GM12864 (cell line): ENCODE results near the gene FBL.

Source experiments
- DNase-seq: peaks from one replicate; pipeline ENCODE4 v3.0.0-alpha.2; 2011; ENCODE audit warnings: low read depth
- H3K4me3 ChIP-seq: 2 replicates; pipeline ENCODE4 v1.5.1; 2011; ENCODE audit warnings: mild to moderate bottlenecking, low read depth, low read length, control low read depth
- TF ChIP-seq, protein P1 (sequence below): IDR thresholded peaks from 2 replicates; pipeline ENCODE4 v1.5.1; 2011; ENCODE audit warnings: low read depth, mild to moderate bottlenecking, moderate library complexity, low read length, control low read depth, inconsistent platforms; ENCODE audit errors: missing control alignments

Gene FBL

DNA sequence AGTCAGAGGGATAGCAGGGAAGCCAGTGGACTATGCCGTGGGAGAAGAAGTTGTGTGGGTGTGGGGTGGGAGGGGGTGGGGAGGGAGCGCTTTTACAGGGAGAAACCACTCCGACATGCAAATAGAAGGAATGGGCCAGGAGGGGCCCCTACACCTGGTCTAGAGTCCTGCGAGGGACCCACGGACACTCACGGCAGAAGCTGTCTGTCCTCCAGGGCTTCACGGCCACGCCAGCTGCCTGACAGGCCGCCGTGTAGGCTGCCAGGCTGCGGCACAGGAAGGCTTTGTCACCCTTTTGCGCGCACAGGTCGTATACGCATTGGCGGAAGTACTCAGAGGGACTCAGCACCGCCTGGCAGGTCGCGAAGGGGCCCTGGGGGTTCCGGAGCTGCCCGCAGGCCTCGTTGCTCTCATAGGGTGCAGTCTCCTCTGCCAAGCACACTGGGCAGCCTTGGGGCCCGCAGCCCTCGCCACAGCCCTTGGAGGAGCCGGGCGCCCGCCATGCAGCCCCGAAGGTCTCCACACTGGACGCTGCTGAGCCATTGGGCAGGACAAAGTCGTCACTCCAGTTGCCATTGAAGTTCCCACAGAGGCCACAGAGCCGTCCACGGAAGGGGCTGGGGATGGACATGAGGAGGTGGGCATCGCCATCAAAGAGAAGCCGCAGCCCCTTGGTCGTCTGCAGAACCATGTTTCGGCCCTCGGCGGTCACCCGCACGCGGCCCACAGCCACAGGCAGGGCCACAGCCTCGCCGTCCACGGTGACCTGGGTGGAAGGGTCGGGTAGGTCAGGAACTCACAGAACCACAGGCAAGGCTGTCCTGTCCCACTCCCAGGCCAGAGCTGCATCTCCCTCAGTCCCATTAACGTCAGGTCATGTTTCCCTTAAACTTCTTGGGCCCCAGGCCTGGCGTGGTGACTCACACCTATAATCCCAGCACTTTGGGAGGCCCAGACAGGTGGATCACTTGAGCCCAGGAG is 26.0 kb upstream of the FBL start:
- TF ChIP-seq, protein P1, sequence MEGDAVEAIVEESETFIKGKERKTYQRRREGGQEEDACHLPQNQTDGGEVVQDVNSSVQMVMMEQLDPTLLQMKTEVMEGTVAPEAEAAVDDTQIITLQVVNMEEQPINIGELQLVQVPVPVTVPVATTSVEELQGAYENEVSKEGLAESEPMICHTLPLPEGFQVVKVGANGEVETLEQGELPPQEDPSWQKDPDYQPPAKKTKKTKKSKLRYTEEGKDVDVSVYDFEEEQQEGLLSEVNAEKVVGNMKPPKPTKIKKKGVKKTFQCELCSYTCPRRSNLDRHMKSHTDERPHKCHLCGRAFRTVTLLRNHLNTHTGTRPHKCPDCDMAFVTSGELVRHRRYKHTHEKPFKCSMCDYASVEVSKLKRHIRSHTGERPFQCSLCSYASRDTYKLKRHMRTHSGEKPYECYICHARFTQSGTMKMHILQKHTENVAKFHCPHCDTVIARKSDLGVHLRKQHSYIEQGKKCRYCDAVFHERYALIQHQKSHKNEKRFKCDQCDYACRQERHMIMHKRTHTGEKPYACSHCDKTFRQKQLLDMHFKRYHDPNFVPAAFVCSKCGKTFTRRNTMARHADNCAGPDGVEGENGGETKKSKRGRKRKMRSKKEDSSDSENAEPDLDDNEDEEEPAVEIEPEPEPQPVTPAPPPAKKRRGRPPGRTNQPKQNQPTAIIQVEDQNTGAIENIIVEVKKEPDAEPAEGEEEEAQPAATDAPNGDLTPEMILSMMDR = no peak
- H3K4me3 ChIP-seq = no peak overlapping the region
- DNase-seq = no peak

DNA sequence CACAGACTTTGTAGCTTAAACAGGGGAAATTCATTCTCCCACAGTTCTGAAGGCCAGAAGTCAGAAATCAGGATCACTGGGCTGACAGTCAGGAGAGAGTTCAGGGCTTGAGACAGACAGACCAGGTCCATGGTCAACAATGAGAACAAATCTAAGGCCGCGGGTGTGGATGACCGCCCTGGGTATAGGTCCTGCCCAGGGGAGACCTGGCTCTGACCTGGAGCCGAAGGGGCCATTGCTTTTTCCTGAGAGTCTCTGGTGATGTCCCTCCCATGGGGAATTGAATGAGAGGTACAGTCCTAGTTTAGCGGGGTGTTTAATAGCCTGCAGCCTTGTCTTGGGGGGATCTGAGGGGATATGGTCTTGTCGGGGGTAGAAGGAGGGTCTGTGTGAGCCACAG is 25.2 kb upstream of the FBL start:
- DNase-seq = no peak

DNA sequence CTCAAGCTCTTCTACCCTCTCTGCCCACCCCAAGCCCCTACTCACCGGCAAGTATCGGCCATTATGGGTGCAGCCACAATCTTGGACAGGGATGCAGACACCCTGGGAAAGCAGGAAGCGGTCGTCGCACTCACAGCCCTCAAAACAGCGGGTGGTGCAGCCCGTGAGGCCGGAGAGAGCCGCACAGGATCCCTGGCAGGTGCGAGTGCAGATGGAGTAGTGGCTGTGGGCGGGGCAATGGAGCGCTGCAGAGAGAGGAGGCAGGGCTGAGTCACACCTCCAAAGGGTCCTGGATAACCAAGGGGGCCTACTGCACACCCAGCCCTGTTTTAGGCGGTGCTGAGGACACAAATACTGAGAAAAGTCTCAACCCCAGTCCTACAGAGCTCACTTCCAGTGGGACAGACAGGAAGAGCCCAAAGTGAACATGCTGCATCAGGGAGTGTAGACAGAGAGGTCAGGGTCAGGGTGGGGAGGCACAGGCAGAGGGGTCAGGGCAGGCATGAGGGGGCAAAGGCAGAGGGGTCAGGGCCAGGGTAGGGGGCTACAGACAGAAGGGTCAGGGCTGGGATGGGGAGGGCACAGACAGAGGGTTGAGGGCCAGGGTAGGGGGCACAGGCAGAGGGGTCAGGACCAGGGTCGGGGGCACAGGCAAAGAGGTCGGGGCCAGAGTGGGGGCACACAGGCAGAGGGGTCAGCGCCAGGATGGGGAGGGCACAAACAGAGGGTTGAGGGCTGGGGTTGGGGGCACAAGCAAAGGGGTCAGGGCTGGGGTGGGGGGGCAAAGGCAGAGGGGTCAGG is 24.2 kb upstream of the FBL start:
- H3K4me3 ChIP-seq = no peak overlapping the region
- TF ChIP-seq, protein P1 = no peak
- DNase-seq = no peak

More for the DNA sequence above, 25.2 kb upstream of the FBL start:
- H3K4me3 ChIP-seq = no peak overlapping the region
- TF ChIP-seq, protein P1 = no peak

DNA sequence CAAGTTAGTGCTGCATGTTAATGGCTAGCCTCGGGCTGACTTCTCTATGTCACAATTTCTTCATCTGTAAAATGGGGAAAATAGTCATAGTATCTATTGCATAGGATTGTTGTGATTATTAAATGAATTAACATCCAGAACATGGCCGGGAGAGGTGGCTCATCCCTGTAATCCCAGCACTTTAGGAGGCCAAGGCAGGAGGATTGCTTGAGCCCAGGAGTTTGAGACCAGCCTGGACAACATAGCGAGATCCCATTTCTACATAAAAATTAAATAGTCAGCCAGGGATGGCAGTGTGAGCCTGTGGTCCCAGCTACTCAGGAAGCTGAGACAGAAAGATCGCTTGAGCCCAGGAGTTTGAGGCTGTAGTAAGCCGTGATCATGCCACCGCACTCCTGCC is 21.8 kb upstream of the FBL start:
- TF ChIP-seq, protein P1 = no peak

DNA sequence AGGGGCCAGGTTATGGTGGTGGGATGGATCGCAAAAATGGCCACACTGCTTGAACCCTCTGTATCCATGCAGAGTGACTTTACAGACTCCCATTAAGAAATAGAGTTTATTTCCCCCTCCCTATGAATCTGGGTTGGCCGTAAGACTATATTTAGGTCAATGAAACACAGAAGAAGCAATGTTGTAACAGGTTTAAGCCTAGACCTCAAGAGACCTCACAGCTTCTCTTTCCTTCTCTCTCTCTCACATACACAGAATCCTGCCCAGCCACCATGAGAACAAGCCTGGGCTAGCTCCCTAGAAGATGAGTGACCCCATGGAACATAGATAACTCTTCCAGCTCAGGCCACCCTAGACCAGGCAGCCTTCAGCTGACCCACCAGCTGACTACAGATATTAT is 21.0 kb upstream of the FBL start:
- no peak for DNase-seq
- TF ChIP-seq, protein P1 = no peak
- H3K4me3 ChIP-seq = no peak overlapping the region

More for the DNA sequence above, 21.8 kb upstream of the FBL start:
- H3K4me3 ChIP-seq = no peak overlapping the region
- DNase-seq = no peak

DNA sequence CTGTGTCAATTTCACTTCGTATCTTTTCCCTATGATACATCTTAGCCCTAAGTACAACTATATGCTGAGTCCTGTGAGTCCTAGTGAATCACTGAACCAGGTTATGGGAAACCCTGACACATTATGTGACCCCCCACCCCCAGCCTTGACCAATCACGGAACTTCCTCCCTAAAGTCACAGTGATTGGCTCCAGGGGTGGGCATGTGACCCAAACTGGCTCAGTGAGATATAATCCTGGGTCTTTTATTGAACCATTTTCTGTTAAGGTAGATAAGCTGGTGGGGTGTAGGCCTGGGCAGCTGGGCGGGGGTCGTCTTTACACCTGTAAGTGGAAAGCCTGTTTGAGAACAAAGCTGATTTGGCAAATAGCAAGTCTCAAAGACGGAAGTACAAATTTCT is 19.8 kb upstream of the FBL start:
- DNase-seq = no peak
- no peak overlapping the region for H3K4me3 ChIP-seq
- TF ChIP-seq, protein P1 = no peak
